GM08714 (cell line): ENCODE results near the gene SRI.

Experiments used
- H3K4me3 ChIP-seq: fragments of 200-500 bp; sonication (Bioruptor generic); 2 replicates; pipeline ENCODE4 v1.5.1; 2014; ENCODE audit warnings: mild to moderate bottlenecking, low read length, inconsistent platforms
- ZNF274 ChIP-seq: IDR thresholded peaks from 2 replicates; pipeline ENCODE4 v1.6.1; 2012; ENCODE audit warnings: mild to moderate bottlenecking, low read depth, low read length

The SRI gene

DNA sequence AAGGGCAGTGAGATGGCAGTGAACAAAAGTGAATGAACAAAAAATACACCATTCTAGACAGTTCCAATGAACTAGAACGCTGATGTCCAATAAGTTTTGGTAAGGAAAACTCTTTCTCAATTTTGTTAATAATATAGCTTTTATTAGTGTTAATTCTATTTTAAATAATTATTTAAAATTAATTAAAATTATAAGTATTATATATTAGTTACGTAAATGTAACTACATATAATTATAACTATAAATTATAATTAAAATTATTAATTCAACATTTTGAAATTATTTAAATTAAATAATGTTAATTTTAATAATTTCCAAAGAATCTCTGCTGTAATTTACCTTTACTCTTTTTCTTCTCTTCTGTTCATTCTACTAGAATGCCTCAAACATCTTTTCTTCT is 5.4 kb downstream of the SRI start:
- TF ChIP-seq ZNF274 = no peak
- H3K4me3 ChIP-seq = no peak overlapping the region

GRCh38 chr7:88212918-88213317 is 6.9 kb downstream of the SRI start:
- TF ChIP-seq ZNF274 = no peak

GRCh38 chr7:88208521-88208920 is 11.3 kb downstream of the SRI start:
- no peak overlapping the region for H3K4me3 ChIP-seq
- TF ChIP-seq ZNF274 = no peak

More at GRCh38 chr7:88212918-88213317, 6.9 kb downstream of the SRI start:
- no peak overlapping the region for H3K4me3 ChIP-seq

- no peak for TF ChIP-seq ZNF274
- no peak overlapping the region for H3K4me3 ChIP-seq
Observed at GRCh38 chr7:88206254-88206653, 13.6 kb downstream of the SRI start.

GRCh38 chr7:88205179-88205578 is 14.7 kb downstream of the SRI start:
- TF ChIP-seq ZNF274 = no peak
- no peak overlapping the region for H3K4me3 ChIP-seq

DNA sequence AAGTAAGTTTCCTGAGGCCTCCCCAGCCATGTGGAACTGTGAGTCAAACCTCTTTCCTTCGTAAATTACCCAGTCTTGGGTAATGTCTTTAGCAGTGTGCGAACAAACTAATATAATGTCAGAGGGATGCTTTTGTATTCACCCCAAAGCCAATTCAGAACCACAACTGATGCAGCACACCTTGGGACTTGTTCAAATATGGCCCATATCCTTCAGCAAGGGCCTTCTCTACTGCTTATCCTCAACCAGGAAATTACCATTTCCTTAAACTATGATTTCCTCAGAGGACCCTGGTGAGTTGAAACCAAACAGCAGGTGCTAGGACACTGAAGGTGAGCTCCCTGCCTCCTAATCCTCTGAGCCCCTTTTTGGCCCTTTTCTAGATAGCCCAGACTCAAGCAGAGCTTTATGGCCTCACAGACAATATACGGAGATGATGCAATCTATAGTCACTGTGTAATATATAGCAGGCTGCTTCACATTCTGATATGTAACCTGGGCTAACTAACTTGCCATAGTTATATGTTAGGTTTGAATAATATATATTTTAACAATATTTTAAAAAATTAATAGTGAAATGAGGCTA is 15.2 kb downstream of the SRI start:
- H3K4me3 ChIP-seq = no peak overlapping the region
- no peak for TF ChIP-seq ZNF274

DNA sequence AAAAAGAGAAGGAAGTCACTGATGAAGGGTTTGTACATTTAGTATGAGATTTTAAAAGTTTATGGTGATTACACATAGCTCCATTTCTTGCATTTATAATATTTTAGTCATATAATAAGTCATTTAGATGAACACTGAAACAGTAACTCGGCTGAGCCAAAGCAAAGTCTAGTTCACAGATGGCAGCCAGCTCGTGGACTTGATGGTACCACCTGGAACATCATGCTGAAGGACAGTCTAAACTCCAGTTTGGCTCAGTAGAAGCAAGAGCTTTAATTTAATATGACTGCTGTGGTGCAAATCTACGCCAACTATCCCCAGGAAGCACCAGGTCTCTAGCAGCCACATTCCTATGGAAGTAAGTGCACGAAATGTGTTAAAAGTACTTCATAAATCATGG is 16.4 kb downstream of the SRI start:
- TF ChIP-seq ZNF274 = no peak
- no peak overlapping the region for H3K4me3 ChIP-seq

GRCh38 chr7:88202799-88203198 is 17.0 kb downstream of the SRI start:
- TF ChIP-seq ZNF274 = no peak
- H3K4me3 ChIP-seq = no peak overlapping the region

DNA sequence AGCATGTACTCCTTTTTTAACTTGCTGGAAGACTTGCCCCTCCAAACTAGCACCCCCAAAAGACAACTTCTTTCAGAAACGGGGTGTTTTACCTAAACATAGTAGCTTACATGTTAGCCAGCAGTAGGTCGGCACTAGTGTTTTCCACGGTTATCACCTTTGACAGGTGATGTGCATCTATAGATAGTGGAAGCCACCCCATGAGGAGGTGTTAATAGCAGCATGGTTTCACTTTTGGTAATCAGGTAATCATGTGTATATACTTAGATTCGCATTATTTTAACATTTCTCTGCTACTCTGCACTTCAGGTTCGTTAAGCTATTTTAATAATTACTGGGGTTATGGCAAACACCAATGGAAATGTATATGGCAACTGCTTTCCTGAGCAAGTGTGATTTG is 17.6 kb downstream of the SRI start:
- TF ChIP-seq ZNF274 = no peak

DNA sequence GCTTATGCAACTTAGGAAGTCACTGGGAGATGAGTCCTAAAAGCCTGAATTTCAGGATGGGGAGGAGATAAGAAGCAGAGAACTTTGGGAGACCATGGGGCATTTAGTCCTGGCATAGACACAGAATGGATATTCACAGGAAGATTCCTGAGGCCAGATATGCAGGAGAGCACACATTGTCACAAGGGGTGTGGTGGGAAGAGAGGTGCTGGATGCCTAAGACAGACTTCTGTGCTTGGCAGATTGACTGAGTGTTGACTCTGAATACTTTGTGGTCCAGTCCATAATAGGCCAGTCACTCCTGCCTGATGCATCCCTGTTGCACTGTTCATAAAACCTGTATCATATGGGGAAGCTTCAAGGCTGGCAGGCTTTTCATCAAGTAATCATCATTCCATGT is 18.5 kb downstream of the SRI start:
- TF ChIP-seq ZNF274 = no peak

More for the DNA sequence above, 17.6 kb downstream of the SRI start:
- no peak overlapping the region for H3K4me3 ChIP-seq

DNA sequence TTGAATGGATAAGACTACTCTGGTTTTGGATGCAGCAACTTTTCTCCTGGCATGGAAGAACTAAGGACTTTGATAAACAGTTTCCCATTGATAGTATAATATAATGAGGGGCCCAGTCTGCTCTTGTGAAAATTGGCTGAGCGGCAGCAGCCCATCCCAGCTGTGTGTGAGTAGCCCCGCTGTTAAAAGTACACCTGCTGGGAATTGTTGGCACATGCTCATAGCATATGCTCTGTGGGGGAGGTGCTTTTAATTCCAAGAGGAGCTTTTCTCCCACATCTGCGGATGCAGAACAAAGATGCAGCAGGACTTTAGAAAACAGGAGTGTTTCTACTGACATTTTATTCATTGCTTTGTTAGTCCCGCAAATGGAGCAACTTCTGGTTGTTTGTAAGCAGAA is 19.0 kb downstream of the SRI start:
- no peak overlapping the region for H3K4me3 ChIP-seq
- no peak for TF ChIP-seq ZNF274

More for the DNA sequence above, 18.5 kb downstream of the SRI start:
- H3K4me3 ChIP-seq = no peak overlapping the region

DNA sequence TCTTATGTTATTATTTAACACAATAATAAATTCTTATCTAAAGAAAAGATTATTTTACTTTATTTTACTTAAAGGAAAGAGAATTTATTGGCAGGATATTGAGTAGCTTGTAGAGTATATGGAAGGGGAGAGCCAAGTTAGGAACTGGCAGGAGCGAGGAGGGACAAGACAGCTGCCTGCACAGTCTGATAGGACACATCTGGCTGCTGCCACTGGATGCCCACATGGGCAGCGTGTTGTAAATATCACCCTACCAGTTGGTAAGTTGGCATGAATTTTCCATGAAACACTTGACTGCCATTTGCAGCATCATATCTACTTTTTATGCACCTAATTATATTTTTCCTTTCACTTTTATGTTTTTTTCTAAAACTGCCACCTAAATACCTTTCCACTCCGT is 19.6 kb downstream of the SRI start:
- H3K4me3 ChIP-seq = no peak overlapping the region
- TF ChIP-seq ZNF274 = no peak

DNA sequence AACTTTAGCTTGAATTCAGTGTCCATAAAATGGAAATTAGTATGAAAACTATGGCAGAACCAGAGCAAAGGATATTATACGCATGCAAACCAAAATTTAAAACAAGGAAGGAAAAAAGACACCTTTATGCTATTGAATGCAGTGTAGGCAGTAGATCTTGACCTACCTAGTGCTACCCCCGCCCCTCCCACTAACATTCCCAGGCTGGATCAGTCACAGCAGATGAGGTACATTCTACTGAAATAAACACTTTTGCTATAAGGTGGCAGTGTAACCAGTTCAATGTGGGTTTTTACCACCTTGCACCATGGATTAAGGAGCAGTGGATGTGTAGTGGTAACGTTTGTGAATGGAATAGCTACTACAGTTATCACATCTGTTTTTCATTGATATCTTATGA is 27.9 kb downstream of the SRI start:
- TF ChIP-seq ZNF274 = no peak
- no peak overlapping the region for H3K4me3 ChIP-seq

DNA sequence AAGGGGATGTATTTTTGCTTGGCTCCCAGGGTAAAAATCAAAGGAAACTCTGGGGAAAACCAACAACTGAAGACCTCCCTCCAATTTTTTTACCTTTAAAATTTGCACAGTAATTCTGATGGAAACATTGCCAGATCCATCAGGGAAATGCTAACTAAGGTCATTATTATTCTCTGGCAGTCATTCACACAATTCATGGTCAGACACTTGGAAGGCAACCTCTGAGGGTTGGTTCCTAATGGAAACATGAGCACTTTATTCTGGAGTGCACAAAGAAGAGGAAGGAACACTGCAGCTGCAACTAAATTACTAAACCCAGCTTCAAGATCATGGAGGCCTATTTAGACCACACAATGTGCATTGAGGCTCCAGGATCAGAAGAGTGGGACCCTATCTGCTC is 34.2 kb downstream of the SRI start:
- H3K4me3 ChIP-seq = no peak overlapping the region
- TF ChIP-seq ZNF274 = no peak

DNA sequence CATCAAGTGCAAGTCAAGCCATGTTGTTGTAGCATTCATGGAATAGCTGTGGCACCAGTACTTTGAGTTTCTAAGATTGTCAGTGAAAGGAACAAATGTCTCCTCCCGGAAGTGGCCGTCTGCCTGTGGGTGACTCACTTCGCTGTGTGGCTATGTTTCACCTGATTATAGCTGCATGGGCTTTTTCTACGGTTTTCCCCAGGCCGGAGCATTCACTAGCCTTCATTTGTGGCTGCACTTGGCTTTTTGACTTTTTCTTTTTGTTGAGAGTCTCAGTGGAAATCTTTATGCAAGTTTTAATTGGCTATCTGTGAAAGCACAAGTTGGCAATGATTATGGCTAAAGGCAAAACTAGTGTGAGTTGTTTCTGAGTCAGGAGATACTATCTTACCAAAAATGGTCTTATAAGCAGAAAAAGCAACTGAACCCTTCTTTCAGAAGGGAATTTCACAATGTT is 35.0 kb downstream of the SRI start:
- no peak for TF ChIP-seq ZNF274
- no peak overlapping the region for H3K4me3 ChIP-seq

GRCh38 chr7:88183051-88183450 is 36.8 kb downstream of the SRI start:
- no peak for TF ChIP-seq ZNF274
- H3K4me3 ChIP-seq = no peak overlapping the region
